Nephron progenitor cell (in vitro differentiated cells): Measurements from ENCODE around the gene RPL38.

Experiments
- DNase-seq: peaks from one replicate; pipeline ENCODE4 v3.0.0; 2021
- H3K27ac Mint-ChIP-seq: 2 replicates; pipeline ENCODE4 v1.8.0; 2021; ENCODE audit warnings: mild to moderate bottlenecking, moderate library complexity, mixed read lengths
- H3K27me3 Mint-ChIP-seq: 2 replicates; pipeline ENCODE4 v1.8.0; 2021; ENCODE audit warnings: mild to moderate bottlenecking, low read depth, mixed read lengths; ENCODE audit not compliant: poor library complexity
- H3K36me3 Mint-ChIP-seq: 2 replicates; pipeline ENCODE4 v1.8.0; 2021; ENCODE audit warnings: low read depth, mixed read lengths
- H3K4me1 Mint-ChIP-seq: 2 replicates; pipeline ENCODE4 v1.8.0; 2021; ENCODE audit warnings: mixed read lengths
- H3K4me3 Mint-ChIP-seq: 2 replicates; pipeline ENCODE4 v1.8.0; 2021; ENCODE audit warnings: mild to moderate bottlenecking, moderate library complexity, mixed read lengths
- H3K9me3 Mint-ChIP-seq: 2 replicates; pipeline ENCODE4 v1.8.0; 2021; ENCODE audit warnings: mild to moderate bottlenecking, moderate library complexity, mixed read lengths
- TF ChIP-seq, protein P1 (sequence below): fragments of 200-600 bp; sonication (generic); IDR thresholded peaks from 2 replicates; pipeline ENCODE4 v1.5.0; 2021; ENCODE audit warnings: antibody characterized with exemption

The RPL38 gene

DNA sequence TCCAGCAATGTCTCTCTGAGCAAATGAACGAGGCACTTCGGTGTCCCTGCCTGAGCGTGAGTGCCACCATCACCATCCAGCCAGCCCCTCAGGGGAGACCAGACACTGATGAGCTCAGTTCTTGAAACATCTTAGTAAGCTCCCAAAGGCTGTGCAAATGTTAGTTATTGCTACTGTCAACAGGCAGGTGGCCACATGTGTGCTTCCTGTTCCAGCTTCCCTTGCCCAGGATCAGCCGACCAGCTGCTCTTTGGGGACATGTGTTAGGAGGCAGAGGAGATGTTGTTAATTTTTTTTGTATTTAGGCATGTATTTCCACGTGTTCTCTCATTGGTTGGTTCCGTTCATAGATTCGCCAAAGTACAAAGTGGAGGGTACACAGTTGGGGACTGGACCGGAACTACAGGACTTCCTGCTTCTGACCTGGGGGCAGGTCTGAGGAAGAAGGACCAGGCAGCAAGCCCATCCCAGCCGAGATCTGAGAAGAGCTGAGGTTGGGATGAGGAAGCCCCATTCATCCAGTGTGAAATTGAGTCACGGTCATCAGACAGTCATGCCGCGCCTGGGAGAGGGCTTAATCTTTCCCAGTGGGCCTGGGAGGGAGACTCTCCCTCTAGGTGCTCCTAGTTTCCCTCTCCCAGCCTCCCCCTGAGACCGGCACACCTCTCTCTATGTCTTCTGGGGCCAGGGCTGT is 13.7 kb downstream of the RPL38 start:
- Mint-ChIP-seq H3K27me3 (peaks cover 53% of the 10 kb centered on the region), H3K4me3 (no peak overlapping the region), H3K36me3 (no peaks in the 10 kb centered on the region), H3K9me3 (no peaks in the 10 kb centered on the region), H3K27ac (no peak overlapping the region), H3K4me1 (peaks cover 34% of the 10 kb centered on the region)
- DNase-seq = no peak
- TF ChIP-seq, protein P1, sequence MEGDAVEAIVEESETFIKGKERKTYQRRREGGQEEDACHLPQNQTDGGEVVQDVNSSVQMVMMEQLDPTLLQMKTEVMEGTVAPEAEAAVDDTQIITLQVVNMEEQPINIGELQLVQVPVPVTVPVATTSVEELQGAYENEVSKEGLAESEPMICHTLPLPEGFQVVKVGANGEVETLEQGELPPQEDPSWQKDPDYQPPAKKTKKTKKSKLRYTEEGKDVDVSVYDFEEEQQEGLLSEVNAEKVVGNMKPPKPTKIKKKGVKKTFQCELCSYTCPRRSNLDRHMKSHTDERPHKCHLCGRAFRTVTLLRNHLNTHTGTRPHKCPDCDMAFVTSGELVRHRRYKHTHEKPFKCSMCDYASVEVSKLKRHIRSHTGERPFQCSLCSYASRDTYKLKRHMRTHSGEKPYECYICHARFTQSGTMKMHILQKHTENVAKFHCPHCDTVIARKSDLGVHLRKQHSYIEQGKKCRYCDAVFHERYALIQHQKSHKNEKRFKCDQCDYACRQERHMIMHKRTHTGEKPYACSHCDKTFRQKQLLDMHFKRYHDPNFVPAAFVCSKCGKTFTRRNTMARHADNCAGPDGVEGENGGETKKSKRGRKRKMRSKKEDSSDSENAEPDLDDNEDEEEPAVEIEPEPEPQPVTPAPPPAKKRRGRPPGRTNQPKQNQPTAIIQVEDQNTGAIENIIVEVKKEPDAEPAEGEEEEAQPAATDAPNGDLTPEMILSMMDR = no peak

DNA sequence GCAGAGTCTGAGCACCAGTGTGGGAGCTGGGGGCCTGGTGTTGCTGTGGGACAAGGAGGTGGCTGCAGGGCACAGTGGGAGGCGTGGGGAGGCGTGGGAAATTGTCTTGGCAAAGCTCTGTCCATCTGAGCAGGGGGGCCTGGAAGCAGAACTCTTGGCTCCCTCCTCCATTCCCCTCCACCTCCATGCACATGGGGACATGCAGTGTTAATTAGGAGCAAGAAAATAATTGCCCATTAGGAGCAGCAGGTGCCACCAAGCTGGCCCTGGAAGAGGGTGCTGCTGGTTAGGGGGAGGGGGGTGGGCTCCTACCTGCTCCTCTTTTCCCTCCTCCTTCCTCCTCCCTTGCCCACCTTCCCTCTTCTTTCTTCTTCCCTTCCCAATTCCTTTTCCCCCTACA is 14.4 kb downstream of the RPL38 start:
- H3K36me3 Mint-ChIP-seq = no peaks in the 10 kb centered on the region
- no peak overlapping the region for H3K27ac Mint-ChIP-seq
- H3K27me3 Mint-ChIP-seq = peaks cover 49% of the 10 kb centered on the region
- H3K9me3 Mint-ChIP-seq = no peaks in the 10 kb centered on the region
- H3K4me1 Mint-ChIP-seq = peaks cover 27% of the 10 kb centered on the region
- TF ChIP-seq, protein P1 = no peak
- no peak for DNase-seq
- H3K4me3 Mint-ChIP-seq = no peak overlapping the region

DNA sequence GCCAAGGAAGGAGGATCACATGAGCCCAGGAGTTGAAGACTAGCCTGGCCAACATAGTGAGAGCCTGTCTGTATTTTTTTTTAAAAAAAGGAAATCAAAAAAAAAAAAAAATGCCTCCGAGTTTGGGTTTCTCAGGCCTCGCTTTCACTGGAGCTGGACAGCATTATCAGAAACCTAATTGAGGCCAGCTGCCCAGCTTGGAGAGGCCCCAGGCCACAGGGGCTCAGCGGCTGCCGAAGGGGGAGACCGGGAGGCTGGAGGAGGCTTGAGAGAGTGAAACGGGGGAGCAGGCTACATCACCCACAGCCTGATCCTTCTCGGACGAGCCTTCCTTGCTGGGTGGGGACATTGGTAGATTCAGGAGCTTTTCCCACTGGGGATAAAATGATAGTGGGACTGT is 15.0 kb downstream of the RPL38 start:
- TF ChIP-seq, protein P1 = no peak
- Mint-ChIP-seq H3K27ac (no peak overlapping the region), H3K4me1 (peaks cover 22% of the 10 kb centered on the region), H3K9me3 (no peaks in the 10 kb centered on the region), H3K27me3 (peaks cover 45% of the 10 kb centered on the region), H3K36me3 (no peaks in the 10 kb centered on the region), H3K4me3 (no peak overlapping the region)
- DNase-seq = no peak

DNA sequence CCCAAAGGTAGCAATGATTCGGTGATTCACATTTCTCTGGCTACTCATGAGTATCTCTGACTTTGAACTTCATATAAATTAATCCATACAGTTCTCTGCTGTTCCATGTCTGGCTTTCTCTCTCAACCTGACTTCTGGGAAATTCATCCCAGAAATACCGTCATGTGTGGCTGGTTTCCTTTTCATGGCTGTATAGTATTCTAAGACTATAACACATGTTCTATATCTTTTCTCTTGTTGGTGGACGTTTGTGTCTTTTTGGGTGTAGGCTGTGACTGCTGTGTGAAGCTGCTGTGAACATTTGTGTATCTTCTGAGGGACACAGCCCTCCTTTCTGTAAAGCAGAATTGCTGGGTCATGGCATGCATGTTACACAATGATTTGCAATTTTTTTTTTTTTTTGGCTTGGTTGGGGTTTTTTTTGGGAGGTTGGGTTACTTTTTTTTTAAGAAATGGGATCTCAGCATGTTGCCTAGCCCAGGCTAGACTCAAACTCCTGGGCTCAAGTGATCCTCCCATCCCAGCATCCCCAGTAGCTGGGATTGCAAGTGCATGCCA is 16.2 kb downstream of the RPL38 start:
- Mint-ChIP-seq H3K4me1 (peaks cover 26% of the 10 kb centered on the region), H3K27ac (no peak overlapping the region), H3K36me3 (no peaks in the 10 kb centered on the region), H3K27me3 (peaks cover 33% of the 10 kb centered on the region), H3K9me3 (no peaks in the 10 kb centered on the region), H3K4me3 (no peak overlapping the region)
- TF ChIP-seq, protein P1 = no peak
- no peak for DNase-seq

DNA sequence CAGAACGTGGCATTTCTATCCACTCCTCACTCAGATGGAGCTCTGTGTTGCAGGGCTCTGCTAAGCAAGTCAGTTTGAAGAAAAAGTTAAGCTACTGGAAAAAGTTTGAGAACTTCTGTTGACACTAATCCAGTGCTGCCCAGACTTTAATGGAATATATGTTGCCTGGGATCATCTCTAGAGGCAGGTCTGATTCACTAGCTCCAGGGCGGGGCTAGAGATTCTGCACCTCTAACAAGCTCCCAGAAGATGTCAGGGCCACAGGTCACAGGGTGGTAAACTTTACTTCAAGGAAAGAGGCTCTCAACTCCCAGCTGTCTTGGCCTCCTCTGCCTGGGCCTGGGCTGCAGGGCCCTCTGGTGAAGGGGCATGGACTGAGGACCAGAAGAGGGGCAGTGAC is 16.7 kb downstream of the RPL38 start:
- H3K27ac Mint-ChIP-seq = no peak overlapping the region
- no peak overlapping the region for H3K4me3 Mint-ChIP-seq
- H3K27me3 Mint-ChIP-seq = peaks cover 27% of the 10 kb centered on the region
- TF ChIP-seq, protein P1 = no peak
- no peak for DNase-seq
- peaks cover 22% of the 10 kb centered on the region for H3K4me1 Mint-ChIP-seq
- H3K36me3 Mint-ChIP-seq = no peaks in the 10 kb centered on the region
- H3K9me3 Mint-ChIP-seq = no peaks in the 10 kb centered on the region
